ENCODE data around the gene CCR2. TPM values are rescaled to one million over a fixed set of nuclear protein-coding genes. Genes with fewer than 3 reads are reported as not detected.

Gene CCR2
- total RNA-seq, 1 donor = under 0.01 TPM

DNA sequence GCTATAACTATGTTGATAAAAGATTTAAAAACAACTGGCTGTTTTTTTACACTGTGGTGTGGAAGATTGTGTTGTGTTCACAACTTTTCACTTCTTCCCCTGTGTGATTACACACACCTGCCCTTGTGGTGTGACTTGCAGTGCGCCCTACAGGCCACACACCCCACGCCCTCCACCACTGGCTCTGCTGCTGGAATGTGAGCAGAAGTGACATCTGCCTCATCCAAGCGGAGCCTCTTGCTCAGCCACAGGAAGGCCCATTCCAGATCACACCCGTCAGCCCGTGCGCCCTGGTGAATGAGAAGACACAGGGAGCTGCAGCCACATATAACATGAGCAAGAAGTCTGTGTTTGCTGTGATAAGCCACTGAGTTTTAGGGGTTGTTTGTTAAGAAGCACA is 7.0 kb downstream of the CCR2 start:
- no peak for DNase-seq (ENCODE audit: low read depth)
- no peak overlapping the region for H3K4me3 ChIP-seq (ENCODE audit: low read depth, low read length)
- TF ChIP-seq, protein P1, sequence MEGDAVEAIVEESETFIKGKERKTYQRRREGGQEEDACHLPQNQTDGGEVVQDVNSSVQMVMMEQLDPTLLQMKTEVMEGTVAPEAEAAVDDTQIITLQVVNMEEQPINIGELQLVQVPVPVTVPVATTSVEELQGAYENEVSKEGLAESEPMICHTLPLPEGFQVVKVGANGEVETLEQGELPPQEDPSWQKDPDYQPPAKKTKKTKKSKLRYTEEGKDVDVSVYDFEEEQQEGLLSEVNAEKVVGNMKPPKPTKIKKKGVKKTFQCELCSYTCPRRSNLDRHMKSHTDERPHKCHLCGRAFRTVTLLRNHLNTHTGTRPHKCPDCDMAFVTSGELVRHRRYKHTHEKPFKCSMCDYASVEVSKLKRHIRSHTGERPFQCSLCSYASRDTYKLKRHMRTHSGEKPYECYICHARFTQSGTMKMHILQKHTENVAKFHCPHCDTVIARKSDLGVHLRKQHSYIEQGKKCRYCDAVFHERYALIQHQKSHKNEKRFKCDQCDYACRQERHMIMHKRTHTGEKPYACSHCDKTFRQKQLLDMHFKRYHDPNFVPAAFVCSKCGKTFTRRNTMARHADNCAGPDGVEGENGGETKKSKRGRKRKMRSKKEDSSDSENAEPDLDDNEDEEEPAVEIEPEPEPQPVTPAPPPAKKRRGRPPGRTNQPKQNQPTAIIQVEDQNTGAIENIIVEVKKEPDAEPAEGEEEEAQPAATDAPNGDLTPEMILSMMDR (IDR thresholded peaks at IDR 0.05; ENCODE audit: insufficient read depth, low read length) = no peak

DNA sequence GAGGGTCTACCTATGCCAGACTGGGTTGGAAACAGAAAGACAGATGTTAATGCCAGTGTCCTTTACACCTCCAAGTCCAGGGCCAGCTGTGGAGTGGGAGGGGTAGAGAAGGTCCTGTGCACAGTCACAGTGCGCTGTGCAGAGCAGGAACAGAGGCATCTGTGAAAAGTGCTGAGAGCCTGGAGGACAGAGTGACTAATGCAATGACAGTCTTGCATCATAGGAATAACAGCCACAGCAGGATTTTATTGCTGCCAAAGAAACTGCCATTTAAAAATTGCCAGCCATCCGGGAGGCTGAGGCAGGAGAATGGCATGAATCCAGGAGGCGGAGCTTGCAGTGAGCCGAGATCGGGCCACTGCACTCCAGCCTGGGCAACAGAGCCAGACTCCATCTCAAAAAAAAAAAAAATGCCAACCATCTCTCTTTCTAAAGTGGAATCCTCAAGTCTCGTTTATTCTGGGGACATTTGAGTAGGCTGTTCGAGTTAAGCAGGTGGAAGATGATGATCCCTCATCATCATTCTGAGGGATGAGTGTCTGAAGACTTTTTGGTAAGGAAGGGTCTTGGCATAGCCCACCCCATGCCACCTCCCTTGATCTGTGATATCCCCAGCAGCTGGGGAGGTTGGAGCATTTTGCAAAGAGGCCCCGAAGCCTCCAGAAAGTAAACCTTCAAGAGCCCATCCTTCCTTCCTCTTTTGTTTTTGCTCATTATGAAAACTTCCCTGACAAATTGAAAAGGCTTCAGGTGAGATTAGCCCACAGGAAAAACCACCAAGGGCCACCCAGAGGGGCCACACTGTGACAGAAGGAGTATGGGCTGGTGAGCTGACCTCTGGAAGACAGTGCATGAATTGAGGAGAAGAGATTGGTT is 7.7 kb downstream of the CCR2 start:
- H3K4me3 ChIP-seq (ENCODE audit: low read depth, low read length) = no peak overlapping the region
- no peak for DNase-seq (ENCODE audit: low read depth)
- TF ChIP-seq, protein P1 (IDR thresholded peaks at IDR 0.05; ENCODE audit: insufficient read depth, low read length) = no peak

DNA sequence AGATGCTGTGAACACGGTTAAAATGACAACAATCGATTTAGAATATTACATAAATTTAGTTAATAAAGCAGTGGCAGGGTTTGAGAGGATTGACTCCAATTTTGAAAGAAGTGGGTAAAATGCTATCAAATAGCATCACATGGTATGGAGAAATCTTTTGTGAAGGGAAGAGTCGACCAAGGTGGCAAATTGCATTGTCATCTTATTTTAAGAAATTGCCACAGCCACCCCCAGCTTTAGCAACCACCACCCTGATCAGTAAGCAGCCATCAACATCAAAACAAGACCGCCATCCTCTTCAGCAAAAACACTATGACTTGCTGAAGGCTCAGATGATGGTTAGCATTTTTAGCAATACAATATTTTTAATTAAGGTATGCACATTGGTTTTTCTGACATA is 11.1 kb downstream of the CCR2 start:
- TF ChIP-seq, protein P1 (IDR thresholded peaks at IDR 0.05; ENCODE audit: insufficient read depth, low read length) = no peak
- no peak overlapping the region for H3K4me3 ChIP-seq (ENCODE audit: low read depth, low read length)
- DNase-seq (ENCODE audit: low read depth) = no peak

DNA sequence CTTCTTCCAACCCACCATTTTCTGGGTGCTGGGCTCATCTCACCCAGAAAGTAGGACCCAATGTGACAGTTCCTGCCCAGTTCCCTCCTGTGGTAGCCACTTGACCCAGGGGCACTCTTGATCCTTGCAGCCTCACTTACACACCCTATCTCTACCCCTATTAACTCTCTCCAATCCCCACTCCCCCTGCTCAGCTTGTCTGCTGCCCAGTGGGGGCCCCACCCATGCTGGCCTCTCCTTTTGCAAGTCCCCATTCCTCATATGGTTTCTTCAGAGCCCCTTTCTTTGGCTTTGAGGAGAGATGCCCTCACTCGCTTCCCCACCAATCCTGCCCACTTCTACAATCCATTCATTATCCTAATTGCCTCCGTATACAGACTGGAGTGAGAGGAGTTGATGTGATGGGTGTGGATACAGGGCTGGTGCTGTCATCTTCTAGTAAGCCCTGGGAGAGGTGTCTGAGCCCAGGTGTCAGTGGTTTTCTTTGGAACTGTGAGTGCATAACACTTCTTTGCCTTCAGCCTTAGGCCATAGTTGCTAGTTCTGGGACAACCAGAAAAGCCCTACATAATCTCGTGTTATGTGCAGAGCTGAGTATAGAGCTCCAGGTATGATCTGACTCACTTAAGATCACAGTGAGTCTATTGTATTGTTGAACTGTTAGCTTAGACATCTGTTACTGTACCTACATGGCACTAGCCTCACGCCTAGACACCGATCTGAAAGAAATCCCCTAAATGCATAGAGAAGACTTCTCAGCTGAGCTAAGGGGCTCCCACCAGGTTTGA is 12.0 kb downstream of the CCR2 start:
- TF ChIP-seq, protein P1 (IDR thresholded peaks at IDR 0.05; ENCODE audit: insufficient read depth, low read length) = no peak
- DNase-seq (ENCODE audit: low read depth) = no peak
- H3K4me3 ChIP-seq (ENCODE audit: low read depth, low read length) = no peak overlapping the region

DNA sequence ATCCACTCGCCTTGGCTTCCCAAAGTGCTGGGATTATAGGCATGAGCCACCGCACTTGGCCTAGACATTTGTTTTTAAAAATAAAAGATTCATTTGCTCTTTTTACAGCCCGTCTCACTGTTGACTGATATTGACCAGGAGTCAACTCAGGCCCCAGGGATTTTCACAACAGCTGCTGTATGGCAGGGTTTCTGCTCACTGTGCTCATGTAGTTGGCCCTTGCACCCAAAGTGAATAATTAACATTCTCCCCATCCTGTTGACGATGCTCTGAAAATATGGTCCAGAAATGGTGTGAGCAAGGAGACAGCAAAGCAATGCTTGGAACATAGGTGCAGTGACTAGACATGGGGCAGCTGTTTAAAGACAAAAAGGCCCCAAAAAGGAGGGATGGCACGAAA is 13.9 kb downstream of the CCR2 start:
- no peak for DNase-seq (ENCODE audit: low read depth)
- TF ChIP-seq, protein P1 (IDR thresholded peaks at IDR 0.05; ENCODE audit: insufficient read depth, low read length) = no peak
- H3K4me3 ChIP-seq (ENCODE audit: low read depth, low read length) = no peak overlapping the region

DNA sequence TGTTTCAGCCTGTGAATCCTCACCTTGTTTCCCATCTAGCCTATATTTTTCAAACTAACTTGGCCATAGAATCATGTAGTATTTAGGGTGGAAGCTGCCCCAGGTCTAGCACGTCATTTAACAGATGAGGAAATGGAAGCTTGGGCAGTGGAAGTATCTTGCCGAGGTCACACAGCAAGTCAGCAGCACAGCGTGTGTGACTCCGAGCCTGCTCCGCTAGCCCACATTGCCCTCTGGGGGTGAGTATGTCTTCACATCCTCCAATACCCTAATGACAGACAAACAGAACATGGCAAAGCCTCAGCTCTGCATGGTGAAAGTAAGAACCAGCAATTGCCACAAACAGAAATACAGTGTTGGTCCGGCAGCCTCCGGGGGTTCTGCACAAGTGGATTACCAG is 14.7 kb downstream of the CCR2 start:
- H3K4me3 ChIP-seq (ENCODE audit: low read depth, low read length) = no peak overlapping the region
- no peak for DNase-seq (ENCODE audit: low read depth)
- TF ChIP-seq, protein P1 (IDR thresholded peaks at IDR 0.05; ENCODE audit: insufficient read depth, low read length) = no peak

Data from fibroblast of the aortic adventitia (primary cell).